GM18508 (cell line): Measurements from ENCODE around the gene CXCR5.

Experiments used
- ATAC-seq: cut with Tn5 transposase; IDR thresholded peaks from one replicate; pipeline ENCODE4 v1.9.1; 2021; ENCODE audit warnings: moderate number of reproducible peaks; ENCODE audit not compliant: insufficient read depth, unreplicated experiment

CXCR5 gene

DNA sequence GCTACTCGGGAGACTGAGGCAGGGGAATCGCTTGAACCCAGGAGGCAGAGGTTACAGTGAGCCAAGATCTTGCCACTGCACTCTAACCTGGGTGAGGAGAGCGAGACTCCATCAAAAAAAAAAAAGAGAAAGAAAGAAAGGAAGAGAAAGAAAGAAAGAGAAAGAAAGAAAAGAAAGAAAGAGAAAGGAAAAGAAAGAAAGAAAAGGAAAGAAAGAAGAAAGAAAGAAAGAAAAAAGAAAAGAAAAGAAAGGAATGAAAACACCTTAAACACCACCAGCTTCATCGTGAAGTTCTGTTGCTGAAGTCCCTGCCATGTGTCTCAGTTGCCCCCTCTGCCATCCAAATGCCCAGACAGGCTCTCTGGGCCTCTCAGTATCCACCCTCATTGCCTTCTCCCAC lies 9.9 kb upstream of the CXCR5 start:
- no peak for ATAC-seq

DNA sequence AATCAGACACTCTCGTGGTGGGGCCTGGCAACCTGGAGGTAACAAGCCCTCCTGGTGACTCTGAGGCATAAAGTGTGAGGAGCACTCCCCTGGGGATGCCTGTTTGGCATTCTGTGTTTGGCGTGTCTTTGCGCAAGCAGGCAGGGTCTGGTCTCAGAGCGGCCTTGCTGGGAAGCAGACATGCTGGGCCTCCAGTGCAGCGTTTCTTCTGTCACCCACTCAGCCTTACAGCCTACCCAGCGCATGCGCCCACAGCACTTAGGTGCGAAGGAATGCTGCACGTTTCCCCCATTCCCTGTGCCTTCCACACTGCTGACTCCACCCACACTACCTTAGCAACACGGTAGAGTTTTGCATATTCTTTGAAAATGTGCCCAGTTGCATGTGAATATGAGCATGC lies 7.4 kb upstream of the CXCR5 start:
- no peak for ATAC-seq

DNA sequence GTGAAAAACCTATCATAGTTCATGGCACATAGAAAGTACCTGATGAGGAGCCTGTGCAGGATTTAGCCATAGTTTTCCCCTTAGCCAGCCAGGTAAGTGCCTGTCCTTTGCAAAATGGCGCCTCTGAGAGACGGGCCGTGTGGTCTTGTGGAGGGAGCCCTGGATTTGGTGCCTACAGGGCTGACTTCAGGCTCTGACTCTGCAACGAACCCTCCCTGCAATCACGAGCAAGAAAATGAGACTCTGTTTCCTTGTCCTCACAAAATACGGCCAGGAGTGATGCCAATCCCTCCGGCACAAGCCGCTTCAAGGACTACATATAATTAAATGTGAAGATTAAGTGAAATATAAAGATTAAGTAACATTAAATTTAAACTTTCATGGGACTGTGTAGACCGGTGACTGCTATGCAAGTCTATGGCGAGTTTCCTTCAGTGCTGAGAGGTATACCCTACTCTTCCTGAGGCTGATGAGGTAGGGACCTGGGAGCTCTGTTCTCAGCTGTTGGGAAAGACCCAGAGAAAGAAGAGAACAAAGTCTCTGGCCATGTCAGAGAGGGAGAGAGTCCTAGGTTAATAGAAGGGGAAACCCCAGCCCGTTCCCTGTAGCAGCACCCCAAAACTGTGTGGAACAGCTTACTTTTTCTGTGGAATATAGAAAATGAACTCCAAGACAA lies 6.1 kb upstream of the CXCR5 start:
- no peak for ATAC-seq

DNA sequence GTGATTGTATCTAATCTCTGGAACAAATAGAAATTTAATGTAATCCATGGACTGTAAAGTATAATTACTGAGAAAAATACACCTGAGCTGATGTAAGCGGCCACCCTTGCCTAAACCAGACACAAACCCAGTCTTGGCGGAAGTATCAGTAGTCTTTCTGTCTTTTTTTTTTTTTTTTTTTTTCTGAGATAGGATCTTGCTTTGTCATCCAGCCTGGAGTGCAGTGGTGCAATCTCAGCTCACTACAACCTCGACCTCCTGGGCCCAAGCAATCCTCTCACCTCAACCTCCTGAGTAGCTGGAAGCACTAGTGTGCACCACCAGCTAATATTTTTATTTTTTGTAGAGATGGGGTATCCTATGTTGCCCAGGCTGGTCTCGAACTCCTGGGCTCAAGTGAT lies 5.5 kb upstream of the CXCR5 start:
- ATAC-seq: no peak

DNA sequence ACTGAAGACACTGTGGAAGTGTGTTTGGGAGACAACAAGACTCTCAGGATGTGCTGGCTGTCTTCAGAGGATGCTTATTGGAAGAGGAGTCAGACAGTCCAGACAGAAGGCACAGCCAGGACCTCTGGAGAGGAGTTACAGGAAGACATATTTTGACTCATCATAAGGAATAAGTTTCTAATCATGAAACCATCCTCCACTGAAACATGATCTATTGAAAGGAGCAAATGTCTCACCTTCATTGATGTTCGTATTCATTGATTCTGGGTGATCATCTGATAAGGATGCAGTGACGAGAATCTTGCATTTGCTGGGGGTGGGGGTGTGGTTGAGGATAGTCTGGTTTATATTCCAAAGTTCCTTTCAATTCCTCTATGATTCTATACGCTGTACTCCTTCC lies 2.5 kb upstream of the CXCR5 start:
- no peak for ATAC-seq

DNA sequence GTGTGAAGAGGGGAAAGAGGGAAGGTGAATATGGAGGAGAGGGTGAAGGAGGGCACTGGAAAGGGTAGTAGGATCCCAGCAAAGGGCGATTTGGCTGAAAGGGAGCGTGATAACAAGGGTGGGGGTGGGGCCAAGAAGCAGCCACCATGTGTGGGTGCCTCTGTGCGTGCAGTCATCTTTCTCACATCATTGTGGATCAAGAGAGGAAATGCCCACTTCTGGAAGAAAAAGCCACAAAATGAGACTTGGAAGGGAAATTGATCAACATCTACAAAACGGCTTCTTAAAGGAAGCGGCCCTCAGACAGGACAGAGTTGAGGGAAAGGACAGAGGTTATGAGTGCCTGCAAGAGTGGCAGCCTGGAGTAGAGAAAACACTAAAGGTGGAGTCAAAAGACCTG lies 1.2 kb upstream of the CXCR5 start:
- no peak for ATAC-seq

DNA sequence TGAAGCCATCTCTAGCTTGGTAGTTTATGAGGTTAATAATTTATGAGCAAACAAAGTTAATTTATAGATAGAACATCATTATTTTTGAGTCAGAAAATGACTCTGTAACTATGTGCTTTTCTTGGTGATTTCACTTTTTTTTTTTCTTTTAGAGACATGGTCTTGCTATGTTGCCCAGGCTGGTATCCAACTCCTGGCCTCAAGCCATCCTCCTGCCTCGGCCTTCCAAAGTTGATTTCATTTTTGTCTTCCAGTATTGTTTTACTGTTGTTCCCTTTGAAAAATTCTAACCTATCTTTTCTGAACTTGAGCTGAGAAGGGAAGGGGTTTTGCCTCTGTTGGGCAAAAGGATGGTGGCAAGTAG lies 706 bp upstream of the CXCR5 start:
- ATAC-seq: no peak

DNA sequence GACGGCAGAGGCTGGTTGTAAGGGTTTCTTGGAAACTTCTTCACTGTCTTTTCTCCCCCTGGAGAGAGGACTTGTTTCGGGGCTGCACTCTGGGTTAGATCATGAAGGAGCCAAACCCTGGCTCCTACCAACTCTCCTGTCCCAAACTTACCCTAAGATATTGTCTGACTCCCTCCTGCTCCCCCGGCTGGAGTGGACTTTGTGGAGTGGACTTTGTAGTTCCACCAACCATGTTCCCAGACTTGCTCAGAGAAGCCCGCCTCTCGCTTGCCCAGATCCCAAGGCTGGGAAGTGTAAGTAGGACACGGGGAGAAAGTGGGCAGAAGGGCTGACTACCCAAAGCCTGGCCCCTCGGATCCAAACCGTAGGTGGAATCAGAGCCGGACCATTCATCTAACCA lies 1.2 kb downstream of the CXCR5 start:
- ATAC-seq: no peak

DNA sequence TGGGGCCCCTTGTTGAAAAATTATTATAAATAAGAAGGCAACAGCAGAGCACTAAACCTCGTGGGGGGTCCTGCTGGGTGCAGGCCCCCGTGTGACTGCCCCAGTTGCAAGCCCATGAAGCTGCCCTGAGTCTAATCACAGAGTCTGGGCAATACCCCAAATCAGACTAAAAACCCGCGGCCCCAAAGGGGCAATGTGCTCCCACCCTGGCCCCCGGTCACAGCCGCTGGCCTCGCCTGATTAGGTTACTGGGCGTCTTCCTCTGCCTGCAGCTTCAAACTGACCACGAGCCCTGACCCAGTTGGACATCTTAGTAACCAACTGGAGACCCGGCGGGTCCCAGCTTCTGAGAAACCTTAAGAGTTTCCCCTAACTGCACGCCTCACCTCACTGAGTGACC lies 1.6 kb downstream of the CXCR5 start:
- ATAC-seq: no peak

DNA sequence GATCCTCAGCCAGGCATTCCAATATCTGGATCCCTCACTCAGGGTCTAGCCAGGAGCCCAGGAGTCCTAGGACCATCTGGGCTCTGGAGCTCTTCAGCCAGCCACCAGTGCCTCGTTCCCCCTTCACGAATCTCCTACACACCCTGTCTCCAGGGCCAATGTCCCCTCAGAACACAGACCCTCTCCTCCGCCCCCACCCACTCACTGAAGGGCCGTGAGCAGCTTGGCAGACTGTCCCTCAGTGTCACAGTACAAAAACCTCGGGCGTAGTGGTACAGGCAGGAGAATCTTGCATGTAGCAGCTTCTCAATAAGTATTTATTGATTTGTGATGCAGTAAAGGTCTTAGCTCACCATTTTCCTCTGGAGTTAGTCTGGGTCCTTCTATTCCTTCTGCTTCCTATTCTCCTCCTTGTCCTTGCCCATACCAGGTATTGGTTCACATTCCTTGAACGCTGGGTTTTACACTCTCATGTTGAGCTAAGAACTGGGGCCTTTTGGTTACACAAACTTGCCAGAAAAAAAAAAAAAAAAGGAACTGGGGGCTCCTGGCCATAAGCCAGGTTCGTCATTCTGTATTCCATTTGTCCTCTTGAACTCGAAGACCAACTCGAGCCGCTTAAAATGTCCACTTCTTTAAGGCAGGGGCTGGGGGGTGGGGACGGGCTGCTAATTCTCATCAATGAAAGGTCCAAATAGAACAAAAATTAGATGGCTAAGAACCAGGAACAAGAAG lies 2.3 kb downstream of the CXCR5 start:
- no peak for ATAC-seq

DNA sequence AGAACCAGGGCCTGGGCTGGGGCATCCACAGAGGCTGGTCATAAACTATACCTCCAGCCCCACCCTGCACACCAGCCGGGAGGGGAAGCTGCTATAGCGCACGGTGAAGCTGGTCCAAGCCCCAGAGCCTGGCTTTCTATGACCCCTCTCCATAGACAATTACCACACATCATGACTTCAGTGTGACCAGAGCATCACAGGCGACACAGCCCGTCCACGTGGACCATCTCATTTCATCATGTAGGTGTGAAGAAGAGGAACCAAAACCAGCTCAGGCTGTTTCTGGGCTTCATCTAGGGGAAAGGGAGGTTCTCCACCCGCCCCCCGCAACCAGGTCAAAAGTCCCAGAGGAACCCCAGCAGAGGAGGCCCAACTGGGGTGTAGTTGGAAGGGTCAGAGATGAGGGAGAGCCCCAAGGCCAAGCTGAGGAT lies 3.0 kb downstream of the CXCR5 start:
- ATAC-seq: no peak

DNA sequence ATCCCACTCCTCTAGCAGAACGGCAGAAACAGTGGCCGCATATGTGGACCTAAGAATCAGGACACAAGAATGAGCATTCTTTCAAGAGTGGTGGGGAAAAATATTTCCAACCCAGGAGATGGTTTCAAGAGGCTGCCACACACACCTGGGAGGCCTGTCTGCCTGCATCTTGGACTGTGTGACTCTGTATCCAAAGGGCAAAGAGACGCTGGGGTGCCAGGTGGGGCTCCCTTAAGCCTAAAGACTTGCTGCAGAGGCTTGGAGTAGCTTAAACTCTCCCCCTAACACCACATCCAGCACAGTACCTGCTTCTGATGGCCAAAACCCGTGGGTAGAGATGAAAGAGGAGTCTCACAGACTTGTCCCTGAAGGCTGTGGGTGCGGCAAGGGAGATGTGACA lies 3.5 kb downstream of the CXCR5 start:
- ATAC-seq: no peak

DNA sequence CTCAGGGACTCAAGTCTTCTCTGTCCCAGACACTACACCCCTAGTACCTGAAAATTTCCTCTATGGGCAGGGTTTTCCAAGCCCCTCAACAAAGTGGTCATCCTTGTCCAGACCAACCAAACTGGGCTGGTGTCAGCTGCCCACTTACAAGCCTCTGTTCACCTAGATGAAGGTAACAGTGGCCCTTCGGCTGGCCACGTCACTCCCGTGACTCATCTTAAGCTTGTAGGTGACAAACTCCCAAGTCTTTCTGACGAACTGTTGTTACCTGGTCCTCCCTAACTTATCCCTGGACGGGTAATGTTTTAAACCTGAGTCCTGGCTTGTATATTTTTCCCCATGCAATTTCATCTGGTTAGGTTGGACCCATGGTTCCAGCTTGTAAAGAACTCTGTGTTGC lies 4.7 kb downstream of the CXCR5 start:
- ATAC-seq: no peak

DNA sequence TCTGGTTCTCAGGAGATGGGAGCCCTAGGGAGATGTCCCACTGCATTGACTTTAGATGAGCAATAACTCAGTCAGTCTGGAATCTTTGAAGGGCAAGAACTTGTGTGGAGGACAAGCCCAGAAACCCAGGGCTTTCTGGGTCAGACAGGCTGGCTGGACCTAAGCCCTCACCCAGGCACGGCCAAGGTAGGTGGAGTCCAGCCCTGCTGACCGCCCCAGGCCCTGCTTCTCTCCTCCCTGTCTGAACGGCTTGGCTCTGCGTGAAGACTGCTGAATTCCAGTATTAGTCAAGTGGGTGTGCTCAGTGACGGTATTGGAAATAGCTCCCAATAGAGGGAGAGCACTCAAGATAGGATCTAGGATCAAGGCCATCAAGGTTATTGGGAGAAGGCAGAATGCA lies 6.1 kb downstream of the CXCR5 start:
- ATAC-seq: no peak

DNA sequence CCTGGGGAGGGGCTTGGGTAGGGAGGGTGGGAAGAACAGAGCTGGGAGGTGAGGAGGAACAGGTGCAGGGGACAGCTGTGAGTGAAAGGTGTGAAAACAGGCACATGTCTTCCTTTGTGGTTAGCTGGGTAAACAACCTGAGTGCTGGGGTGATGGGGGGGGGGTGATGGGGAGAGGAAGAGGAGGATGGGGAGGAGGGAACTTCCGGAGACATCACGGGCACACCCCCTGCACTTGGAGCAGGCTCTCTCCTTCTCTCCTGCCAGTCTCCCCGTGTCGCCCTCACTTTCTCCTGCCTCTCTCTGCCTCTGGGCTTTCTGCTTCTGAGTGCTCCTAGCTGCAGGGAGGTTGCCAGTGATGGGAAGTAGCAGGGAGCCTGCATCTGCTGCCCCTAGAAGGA lies 8.8 kb downstream of the CXCR5 start:
- no peak for ATAC-seq

DNA sequence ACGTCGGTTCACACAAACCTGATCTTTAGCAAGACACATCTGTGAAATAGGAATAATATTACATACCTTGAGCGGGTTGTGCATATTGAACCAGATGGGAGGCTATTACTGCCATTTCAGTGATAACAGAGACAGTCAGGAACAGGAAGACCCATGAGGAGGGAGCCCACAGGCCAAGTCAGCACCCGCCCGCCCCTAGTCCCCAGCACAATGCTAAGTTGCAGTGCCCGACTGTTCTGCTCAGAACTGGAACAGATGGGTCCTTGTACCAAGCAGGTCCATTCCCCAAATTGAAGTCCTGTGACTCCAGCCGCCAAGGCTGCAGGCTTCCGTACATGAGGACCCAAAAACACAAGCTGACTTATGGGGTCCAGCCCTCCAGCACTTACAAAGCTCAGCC lies 9.3 kb downstream of the CXCR5 start:
- ATAC-seq: no peak

DNA sequence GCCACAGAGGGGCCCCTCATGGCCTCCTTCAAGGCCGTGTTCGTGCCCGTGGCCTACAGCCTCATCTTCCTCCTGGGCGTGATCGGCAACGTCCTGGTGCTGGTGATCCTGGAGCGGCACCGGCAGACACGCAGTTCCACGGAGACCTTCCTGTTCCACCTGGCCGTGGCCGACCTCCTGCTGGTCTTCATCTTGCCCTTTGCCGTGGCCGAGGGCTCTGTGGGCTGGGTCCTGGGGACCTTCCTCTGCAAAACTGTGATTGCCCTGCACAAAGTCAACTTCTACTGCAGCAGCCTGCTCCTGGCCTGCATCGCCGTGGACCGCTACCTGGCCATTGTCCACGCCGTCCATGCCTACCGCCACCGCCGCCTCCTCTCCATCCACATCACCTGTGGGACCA lies 10.0 kb downstream of the CXCR5 start:
- no peak for ATAC-seq

DNA sequence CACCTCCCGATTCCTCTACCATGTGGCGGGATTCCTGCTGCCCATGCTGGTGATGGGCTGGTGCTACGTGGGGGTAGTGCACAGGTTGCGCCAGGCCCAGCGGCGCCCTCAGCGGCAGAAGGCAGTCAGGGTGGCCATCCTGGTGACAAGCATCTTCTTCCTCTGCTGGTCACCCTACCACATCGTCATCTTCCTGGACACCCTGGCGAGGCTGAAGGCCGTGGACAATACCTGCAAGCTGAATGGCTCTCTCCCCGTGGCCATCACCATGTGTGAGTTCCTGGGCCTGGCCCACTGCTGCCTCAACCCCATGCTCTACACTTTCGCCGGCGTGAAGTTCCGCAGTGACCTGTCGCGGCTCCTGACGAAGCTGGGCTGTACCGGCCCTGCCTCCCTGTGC lies 10.5 kb downstream of the CXCR5 start:
- ATAC-seq: no peak

DNA sequence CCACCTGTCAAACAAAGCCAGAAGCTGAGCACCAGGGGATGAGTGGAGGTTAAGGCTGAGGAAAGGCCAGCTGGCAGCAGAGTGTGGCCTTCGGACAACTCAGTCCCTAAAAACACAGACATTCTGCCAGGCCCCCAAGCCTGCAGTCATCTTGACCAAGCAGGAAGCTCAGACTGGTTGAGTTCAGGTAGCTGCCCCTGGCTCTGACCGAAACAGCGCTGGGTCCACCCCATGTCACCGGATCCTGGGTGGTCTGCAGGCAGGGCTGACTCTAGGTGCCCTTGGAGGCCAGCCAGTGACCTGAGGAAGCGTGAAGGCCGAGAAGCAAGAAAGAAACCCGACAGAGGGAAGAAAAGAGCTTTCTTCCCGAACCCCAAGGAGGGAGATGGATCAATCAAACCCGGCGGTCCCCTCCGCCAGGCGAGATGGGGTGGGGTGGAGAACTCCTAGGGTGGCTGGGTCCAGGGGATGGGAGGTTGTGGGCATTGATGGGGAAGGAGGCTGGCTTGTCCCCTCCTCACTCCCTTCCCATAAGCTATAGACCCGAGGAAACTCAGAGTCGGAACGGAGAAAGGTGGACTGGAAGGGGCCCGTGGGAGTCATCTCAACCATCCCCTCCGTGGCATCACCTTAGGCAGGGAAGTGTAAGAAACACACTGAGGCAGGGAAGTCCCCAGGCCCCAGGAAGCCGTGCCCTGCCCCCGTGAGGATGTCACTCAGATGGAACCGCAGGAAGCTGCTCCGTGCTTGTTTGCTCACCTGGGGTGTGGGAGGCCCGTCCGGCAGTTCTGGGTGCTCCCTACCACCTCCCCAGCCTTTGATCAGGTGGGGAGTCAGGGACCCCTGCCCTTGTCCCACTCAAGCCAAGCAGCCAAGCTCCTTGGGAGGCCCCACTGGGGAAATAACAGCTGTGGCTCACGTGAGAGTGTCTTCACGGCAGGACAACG lies 11.7 kb downstream of the CXCR5 start:
- ATAC-seq: no peak

DNA sequence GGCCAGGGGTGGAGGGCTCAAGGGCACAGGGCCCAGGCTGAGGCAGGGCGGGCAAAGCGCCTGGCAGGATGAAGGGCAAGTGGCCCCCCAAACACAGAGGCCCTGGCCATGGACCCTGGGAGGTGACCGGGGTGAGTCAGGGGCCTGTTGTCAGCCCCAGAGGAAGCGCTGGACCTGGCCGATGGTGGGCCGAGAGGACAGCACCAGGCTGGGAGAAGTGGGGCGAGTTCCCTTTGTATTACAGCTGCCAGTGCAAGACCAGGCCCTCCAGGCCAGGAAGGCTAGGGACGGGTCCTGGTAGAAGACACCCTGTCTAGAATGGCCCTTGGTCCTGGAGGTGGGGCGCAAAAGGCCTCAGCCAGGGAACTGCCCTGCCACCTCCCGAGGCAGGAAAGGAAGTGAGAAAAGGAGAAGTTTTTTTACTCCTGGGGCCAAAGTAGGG lies 12.8 kb downstream of the CXCR5 start:
- ATAC-seq: no peak

DNA sequence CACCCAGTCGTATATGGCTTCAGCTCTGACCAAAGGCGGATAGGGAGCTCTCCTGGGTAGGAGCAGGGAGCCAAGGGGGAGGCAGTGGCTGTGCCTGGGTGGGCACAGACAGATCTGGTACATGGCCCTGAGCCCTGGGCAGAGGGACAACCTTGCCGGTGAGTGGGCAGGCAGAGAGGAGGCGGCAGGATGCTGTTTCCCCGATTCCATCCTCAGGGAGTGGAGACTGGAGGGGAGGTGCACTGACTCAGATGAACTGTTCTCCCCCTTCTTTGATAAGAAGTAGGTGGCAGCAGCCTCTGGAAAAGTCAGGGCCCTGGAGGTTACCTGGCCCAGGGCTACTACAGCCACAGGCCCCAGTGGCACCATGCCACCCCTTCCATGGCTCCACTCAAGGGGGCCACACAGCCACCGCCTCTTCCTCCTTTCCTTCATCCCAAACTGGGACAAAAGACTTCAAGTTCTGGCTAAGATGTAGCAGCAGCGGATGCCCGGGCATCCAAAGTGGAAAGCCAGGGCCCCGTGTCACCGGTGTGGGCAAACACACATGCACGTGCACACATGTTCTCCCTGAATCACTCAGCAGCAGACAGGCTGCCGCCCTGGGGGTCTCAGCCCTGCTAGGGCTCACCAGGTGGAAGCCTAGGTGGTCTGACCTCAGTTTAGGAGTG lies 13.4 kb downstream of the CXCR5 start:
- ATAC-seq: no peak
